HepG2 (cell line): ENCODE results near the gene SEZ6L. TPM values are rescaled to one million over a fixed set of nuclear protein-coding genes. Genes with fewer than 3 reads are reported as not detected.

ENCODE experiments used
- ATAC-seq: fragments of 200-7000 bp; cut with Tn5 transposase; 3 replicates; pipeline ENCODE4 v1.9.1; 2020; ENCODE audit warnings: mild to moderate bottlenecking, moderate library complexity
- BruUV-seq: library from RNA; stranded (reverse); fragments of 400-500 nt; replicated peaks from 2 replicates; lab custom pipeline; 2021; lab: Mats Ljungman, UMichigan
- CTCF ChIA-PET: fragments of 300-600 bp; formaldehyde crosslinking; extraction: SDS; loops from one replicate; lab custom pipeline; 2021; ENCODE audit warnings: low total read pairs, inconsistent platforms, low intra/inter-chr PET ratio; lab: Yijun Ruan, JAX
- POLR2A ChIA-PET: fragments of 350-600 bp; sonication (Branson Sonifier 250); formaldehyde crosslinking; loops from one replicate; lab custom pipeline; 2020; ENCODE audit warnings: antibody characterized with exemption, inconsistent platforms; lab: Yijun Ruan, JAX
- DNase-seq: peaks from one replicate; pipeline ENCODE4 v3.0.0-alpha.2; 2015; ENCODE audit warnings: low spot score
- FAIRE-seq: peaks from 3 replicates; lab custom pipeline; 2011; peaks lifted over from hg19 to GRCh38; lab: Jason Lieb, UNC
- H2AFZ ChIP-seq: one replicate; pipeline ENCODE4 v1.6.1; 2011; ENCODE audit warnings: low read length, inconsistent platforms
- H3K27ac ChIP-seq: fragments of 300-600 bp; 3 replicates; pipeline ENCODE4 v1.8.0; 2011; ENCODE audit warnings: mixed run types, mild to moderate bottlenecking, mixed read lengths, low read length, inconsistent platforms; ENCODE audit not compliant: insufficient read depth; ENCODE audit errors: extremely low read length
- H3K27me3 ChIP-seq, 2 experiments: fragments of 200-600 bp in 1 of 2; 2 replicates in 1 of 2; 3 replicates in 1 of 2; pipeline versions ENCODE4 v1.6.0 to v1.8.0; 2011; ENCODE audit warnings: low read length in 2 of 2, mild to moderate bottlenecking in 2 of 2, moderate library complexity in 2 of 2, inconsistent platforms in 1 of 2; ENCODE audit not compliant: insufficient read depth in 2 of 2, control insufficient read depth in 1 of 2
- H3K36me3 ChIP-seq, 2 experiments: fragments of 200-600 bp in 1 of 2; replicated peaks in 1 of 2; 2 replicates in 1 of 2; 3 replicates in 1 of 2; pipeline versions ENCODE4 v1.5.1 to v1.8.0; 2011; ENCODE audit warnings: low read length in 2 of 2, inconsistent platforms in 1 of 2; ENCODE audit not compliant: insufficient read depth in 2 of 2, control insufficient read depth in 1 of 2
- H3K4me1 ChIP-seq: 2 replicates; pipeline ENCODE4 v1.5.1; 2012; ENCODE audit warnings: low read length, inconsistent platforms; ENCODE audit not compliant: insufficient read depth
- H3K4me2 ChIP-seq: 2 replicates; pipeline ENCODE4 v1.6.0; 2011; ENCODE audit warnings: low read depth, low read length, inconsistent platforms
- H3K4me3 ChIP-seq, 3 experiments: fragments of 200-600 bp in 1 of 3; sonication (generic), shearing (Covaris generic) in 1 of 3; replicated peaks in 1 of 3; 2 replicates each; pipeline ENCODE4 v1.5.1; 2011 to 2016; ENCODE audit warnings: low read length in 3 of 3, inconsistent platforms in 2 of 3, low read depth in 2 of 3, mild to moderate bottlenecking in 2 of 3, control low read depth in 1 of 3, mixed read lengths in 1 of 3; ENCODE audit not compliant: insufficient read depth in 1 of 3
- H3K79me2 ChIP-seq: one replicate; pipeline ENCODE4 v1.6.1; 2011; ENCODE audit warnings: low read length, inconsistent platforms; ENCODE audit not compliant: insufficient read depth
- H3K9ac ChIP-seq: 2 replicates; pipeline ENCODE4 v1.6.0; 2011; ENCODE audit warnings: mild to moderate bottlenecking, low read depth, low read length, inconsistent platforms; ENCODE audit not compliant: insufficient read depth
- H3K9me3 ChIP-seq: 2 replicates; pipeline ENCODE4 v1.5.1; 2012; ENCODE audit warnings: mild to moderate bottlenecking, low read length
- H4K20me1 ChIP-seq: 2 replicates; pipeline ENCODE4 v1.6.0; 2011; ENCODE audit warnings: inconsistent platforms, mild to moderate bottlenecking, low read length, moderate library complexity; ENCODE audit not compliant: insufficient read depth
- BCL6 ChIP-seq: IDR thresholded peaks from 2 replicates; pipeline ENCODE4 v1.6.1; 2016; ENCODE audit warnings: missing genetic modification reagents, missing compliant biosample characterization
- GMEB2 ChIP-seq: IDR thresholded peaks from 2 replicates; pipeline ENCODE4 v1.6.1; 2016; ENCODE audit warnings: missing biosample characterization, missing genetic modification reagents, low read depth
- HMGA1 ChIP-seq: sonication (generic); formaldehyde crosslinking; conservative IDR thresholded peaks from 2 replicates; pipeline ENCODE4 v1.4.0; 2020; ENCODE audit warnings: missing genetic modification reagents
- HMGXB3 ChIP-seq: sonication (generic); formaldehyde crosslinking; IDR thresholded peaks from 2 replicates; pipeline ENCODE4 v1.4.0; 2020; ENCODE audit warnings: missing genetic modification reagents, borderline replicate concordance
- KIAA2018 ChIP-seq: sonication (generic); formaldehyde crosslinking; IDR thresholded peaks from 2 replicates; pipeline ENCODE4 v1.5.0; 2020; ENCODE audit warnings: mild to moderate bottlenecking, missing genetic modification reagents, borderline replicate concordance
- SMAD1 ChIP-seq: sonication (generic); formaldehyde crosslinking; IDR thresholded peaks from 2 replicates; pipeline ENCODE4 v1.4.0; 2020; ENCODE audit warnings: missing genetic modification reagents, low read depth, mild to moderate bottlenecking, borderline replicate concordance
- WGBS: methylation state at CpG from one replicate; pipeline ENCODE4 v1.1.6; 2017; ENCODE audit warnings: low lambda C conversion rate; 5-methylcytosine and 5-hydroxymethylcytosine counted together
- in situ Hi-C: cut with HindIII; loops from 2 replicates; pipeline ENCODE4 v1.10.0; 2017; ENCODE audit warnings: low pct_unique_long_range_greater_than_20kb; ENCODE audit not compliant: extremely low pct_ligation_motif_present
- intact Hi-C: fragments of 100-400 bp; cut with micrococcal nuclease; formaldehyde crosslinking; loops from one replicate; pipeline ENCODE4 v1.10.0; 2022; ENCODE audit not compliant: unreplicated experiment
- polyA plus RNA-seq, 8 experiments: library from polyadenylated mRNA; depleted of rRNA in 3 of 8; stranded (reverse) in 7 of 8; unstranded in 1 of 8; fragments of >200 nt; fragmentation: Illumina TruSeq in 4 of 8; extraction: Trizol in 4 of 8; gene quantifications; 2 replicates each; pipeline versions ENCODE4 v1.2.1 to v1.2.3, GENCODE V29; 2011 to 2016; ENCODE audit warnings: low read depth in 4 of 8, missing spikeins in 1 of 8, mixed read lengths in 1 of 8; ENCODE audit not compliant: insufficient read depth in 1 of 8
- total RNA-seq, 5 experiments: library from RNA; depleted of rRNA; stranded (reverse); fragments of >200 nt; fragmentation: Illumina TruSeq; extraction: Trizol; gene quantifications; 2 replicates each; pipeline ENCODE4 v1.2.3, GENCODE V29; 2016; ENCODE audit warnings: low read depth in 1 of 5

The SEZ6L gene
- total and polyA plus RNA-seq, 2 of the 13 experiments (the other 11 are each of a cell fraction or from before 2014, with no cell fraction given) = not detected

- TF ChIP-seq KIAA2018 (CRISPR knock-in tag) = no peak
Measured at GRCh38 chr22:26289611-26290101, 120.4 kb downstream of the SEZ6L start (continued).

GRCh38 chr22:26291940-26292666 is 122.8 kb downstream of the SEZ6L start:
- POLR2A ChIA-PET = no interaction called here
- DNase-seq (no peak), FAIRE-seq (no peak), ATAC-seq (no peak)
- 50% methylated on average over 8 of the region's 14 CpGs for WGBS
- intact Hi-C loops = no loop called here
- Histone ChIP-seq H2AFZ (no peak overlapping the region), H3K9ac (no peak overlapping the region), H3K4me3 (no peak overlapping the region), H3K4me1 (no peaks in the 10 kb centered on the region), H3K27ac (no peak overlapping the region), H3K9me3 (no peaks in the 10 kb centered on the region), H3K79me2 (no peaks in the 10 kb centered on the region), H3K4me2 (no peak overlapping the region), H3K36me3 (no peaks in the 10 kb centered on the region), H3K27me3 (peaks cover 0 to 18% of the 10 kb centered on the region in 2 experiments; a peak in 2 of 5 replicates), H4K20me1 (no peaks in the 10 kb centered on the region)
- CTCF ChIA-PET = no interaction called here
- in situ Hi-C loops = no loop called here
- no TSS peak for BruUV-seq
- TF ChIP-seq BCL6 (CRISPR knock-in tag) = no peak
- no peak for TF ChIP-seq HMGXB3 (CRISPR knock-in tag)
- no peak for TF ChIP-seq GMEB2 (CRISPR knock-in tag)
- no peak for TF ChIP-seq SMAD1 (CRISPR knock-in tag)
- TF ChIP-seq HMGA1 (CRISPR knock-in tag) = no peak
